Fibroblast of the aortic adventitia (primary cell): ENCODE results near the gene LYVE1. TPM values are rescaled to one million over a fixed set of nuclear protein-coding genes. Genes with fewer than 3 reads are reported as not detected.

ENCODE experiments used
- DNase-seq: peaks from one replicate; pipeline ENCODE4 v3.0.0-alpha.2; 2010; ENCODE audit warnings: low read depth
- H3K4me3 ChIP-seq: 2 replicates; pipeline ENCODE4 v1.5.1; 2011; ENCODE audit warnings: low read depth, mild to moderate bottlenecking, control low read depth, low read length, moderate library complexity
- total RNA-seq: library from RNA; depleted of rRNA; stranded (reverse); fragments of >200 nt; gene quantifications from 2 replicates; pipeline ENCODE4 v1.2.3, GENCODE V29; 2012; ENCODE audit warnings: low replicate concordance
- TF ChIP-seq, protein P1 (sequence below): IDR thresholded peaks from 2 replicates; pipeline ENCODE4 v1.5.1; 2011; ENCODE audit warnings: mild to moderate bottlenecking, low read length, control low read depth, inconsistent platforms; ENCODE audit not compliant: insufficient read depth

LYVE1 gene
- total RNA-seq, 1 donor, result not detected

- no peak overlapping the region for H3K4me3 ChIP-seq
- TF ChIP-seq, protein P1, sequence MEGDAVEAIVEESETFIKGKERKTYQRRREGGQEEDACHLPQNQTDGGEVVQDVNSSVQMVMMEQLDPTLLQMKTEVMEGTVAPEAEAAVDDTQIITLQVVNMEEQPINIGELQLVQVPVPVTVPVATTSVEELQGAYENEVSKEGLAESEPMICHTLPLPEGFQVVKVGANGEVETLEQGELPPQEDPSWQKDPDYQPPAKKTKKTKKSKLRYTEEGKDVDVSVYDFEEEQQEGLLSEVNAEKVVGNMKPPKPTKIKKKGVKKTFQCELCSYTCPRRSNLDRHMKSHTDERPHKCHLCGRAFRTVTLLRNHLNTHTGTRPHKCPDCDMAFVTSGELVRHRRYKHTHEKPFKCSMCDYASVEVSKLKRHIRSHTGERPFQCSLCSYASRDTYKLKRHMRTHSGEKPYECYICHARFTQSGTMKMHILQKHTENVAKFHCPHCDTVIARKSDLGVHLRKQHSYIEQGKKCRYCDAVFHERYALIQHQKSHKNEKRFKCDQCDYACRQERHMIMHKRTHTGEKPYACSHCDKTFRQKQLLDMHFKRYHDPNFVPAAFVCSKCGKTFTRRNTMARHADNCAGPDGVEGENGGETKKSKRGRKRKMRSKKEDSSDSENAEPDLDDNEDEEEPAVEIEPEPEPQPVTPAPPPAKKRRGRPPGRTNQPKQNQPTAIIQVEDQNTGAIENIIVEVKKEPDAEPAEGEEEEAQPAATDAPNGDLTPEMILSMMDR, result no peak
- no peak for DNase-seq
Measured at GRCh38 chr11:10551290-10551592, 17.2 kb downstream of the LYVE1 start.

GRCh38 chr11:10550503-10551289 lies 17.8 kb downstream of the LYVE1 start:
- DNase-seq, result peak; percentile 48
- TF ChIP-seq, protein P1, result no peak

GRCh38 chr11:10544491-10545465 lies 23.7 kb downstream of the LYVE1 start:
- no peak for DNase-seq
- no peak overlapping the region for H3K4me3 ChIP-seq
- TF ChIP-seq, protein P1, result no peak

More at GRCh38 chr11:10550503-10551289, 17.8 kb downstream of the LYVE1 start:
- H3K4me3 ChIP-seq, result no peak overlapping the region

GRCh38 chr11:10543782-10544181 lies 24.7 kb downstream of the LYVE1 start:
- DNase-seq, result no peak
- H3K4me3 ChIP-seq, result no peak overlapping the region
- TF ChIP-seq, protein P1, result no peak

DNA sequence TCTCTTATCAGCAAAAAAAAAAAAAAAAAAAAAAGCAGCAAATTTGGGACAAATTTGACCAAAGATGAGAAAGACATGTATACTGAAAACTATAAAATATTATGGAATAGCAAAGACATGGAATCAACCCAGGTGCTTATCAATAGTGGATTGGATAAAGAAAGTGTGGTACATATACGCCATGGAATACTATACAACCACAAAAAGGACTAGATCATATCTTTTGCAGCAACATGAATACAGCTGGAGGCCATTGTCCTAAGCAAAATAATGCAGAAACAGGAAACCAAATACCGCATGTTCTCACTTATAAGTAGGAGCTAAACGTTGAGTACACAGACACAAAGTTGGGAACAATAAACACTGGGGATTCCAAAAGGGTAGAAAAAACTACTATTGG lies 25.7 kb downstream of the LYVE1 start:
- no peak overlapping the region for H3K4me3 ChIP-seq
- TF ChIP-seq, protein P1, result no peak
- DNase-seq, result no peak

GRCh38 chr11:10541561-10541930 lies 26.9 kb downstream of the LYVE1 start:
- TF ChIP-seq, protein P1, result no peak
- DNase-seq, result no peak
- peak overlapping the region; percentile 89 for H3K4me3 ChIP-seq
